DMS53 treated with DMSO at 0.1 percent for 48 hours (cell line): Measurements from ENCODE around the gene JMJD8.
A peak's percentile ranks its signal among the peaks of the same experiment; 100 is the strongest.

Experiments
- DNase-seq: peaks from one replicate; lab custom pipeline; 2025; ENCODE audit not compliant: unreplicated experiment; lab: John Stamatoyannopoulos, UW

Gene JMJD8

DNA sequence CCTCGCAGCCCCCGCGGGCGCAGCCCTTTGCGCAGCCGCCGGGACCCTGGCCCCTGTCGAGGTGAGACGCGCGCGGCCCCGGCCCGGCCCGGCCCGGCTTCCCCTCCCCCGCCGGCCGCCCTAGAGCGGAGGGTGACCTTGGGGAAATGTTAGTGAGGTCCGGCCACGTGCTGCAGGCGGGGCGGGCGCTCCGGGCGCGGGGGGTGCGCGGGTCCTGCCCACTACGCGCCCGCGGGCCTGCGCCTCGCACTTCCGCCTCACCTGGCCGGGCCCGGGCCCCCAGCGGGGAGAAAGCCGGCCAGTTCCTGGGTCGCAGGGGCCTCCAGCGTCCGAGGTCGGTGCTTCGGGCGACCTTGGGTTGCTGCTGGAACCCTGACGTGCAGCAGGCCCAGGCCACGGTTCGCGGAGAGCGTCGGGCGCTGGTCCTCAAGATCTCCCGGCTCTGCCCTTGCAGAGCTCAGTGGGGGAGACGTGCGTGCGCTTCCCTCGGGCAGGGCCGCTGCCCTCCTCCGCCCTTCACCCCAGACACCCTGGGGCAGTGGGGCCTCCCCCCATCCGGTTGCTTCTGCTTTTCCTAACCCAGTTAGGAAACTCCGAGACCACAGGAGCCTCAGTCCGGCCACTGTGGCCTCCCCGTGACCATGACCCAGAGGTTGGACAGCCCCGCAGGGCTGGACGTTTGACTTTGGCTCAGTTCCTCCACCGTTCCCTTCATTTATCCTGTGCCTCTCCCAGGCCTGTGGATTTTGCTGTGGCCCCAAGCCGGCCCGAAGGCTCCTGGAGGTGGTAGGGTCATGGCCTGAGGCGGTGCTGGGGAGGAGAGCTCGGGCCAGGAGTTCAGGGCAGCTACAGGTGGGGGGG is 41.7 kb downstream of the JMJD8 start:
- DNase-seq: peak; percentile 40

- peak; percentile 44 for DNase-seq
Measured at GRCh38 chr16:641326-642188, 42.6 kb downstream of the JMJD8 start, which contains the start of gene MCRIP2. Gene MCRIP2, plus strand, starts transcription at chr16:641828. Its CDS starts 164 bp downstream, at chr16:641992.

DNA sequence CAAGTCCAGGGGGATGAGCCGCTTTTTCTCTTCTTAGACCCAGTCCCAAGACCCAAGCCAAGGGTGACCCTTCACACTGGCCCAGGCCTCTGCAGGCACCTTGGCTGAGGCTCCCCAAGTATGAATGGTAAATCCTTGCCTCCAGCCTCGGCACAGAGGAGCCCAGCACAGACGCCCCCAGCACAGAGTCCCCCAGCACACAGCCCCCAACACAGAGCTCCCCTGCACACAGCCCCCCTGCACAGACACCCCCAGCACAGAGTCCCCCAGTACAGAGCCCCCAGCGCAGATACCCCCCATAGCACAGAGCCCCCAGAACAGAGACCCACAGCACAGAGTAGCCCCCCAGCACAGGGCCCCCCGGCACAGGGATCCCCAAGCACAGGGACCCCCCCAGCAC is 43.5 kb downstream of the JMJD8 start:
- DNase-seq: no peak

DNA sequence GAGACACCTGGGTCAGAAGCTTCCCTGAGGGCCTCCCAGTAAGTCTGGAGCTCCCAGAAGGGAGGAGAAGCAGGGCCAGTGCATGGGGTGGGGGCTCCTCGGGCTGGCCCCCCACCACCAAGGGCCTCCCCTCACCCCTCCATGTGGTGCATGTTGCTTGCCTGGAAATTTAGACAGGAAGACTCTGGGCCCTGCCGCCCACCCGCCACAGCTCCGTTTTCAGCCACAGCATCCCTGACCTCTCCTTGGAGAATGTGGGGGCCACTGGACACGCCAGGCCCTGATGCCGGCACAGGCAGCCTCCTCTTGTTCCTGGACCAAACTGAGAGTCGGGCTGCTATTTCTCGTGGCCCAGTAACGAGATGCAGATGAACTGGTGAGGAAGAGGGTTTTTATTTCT is 45.3 kb downstream of the JMJD8 start:
- no peak for DNase-seq

GRCh38 chr16:638034-638543 is 46.0 kb downstream of the JMJD8 start:
- DNase-seq: no peak

GRCh38 chr16:637081-638018 is 46.8 kb downstream of the JMJD8 start:
- DNase-seq: no peak

GRCh38 chr16:636206-637080 is 47.7 kb downstream of the JMJD8 start, which contains the start of gene METTL26:
Gene METTL26, minus strand, starts transcription at chr16:636305. Its CDS starts 15 bp downstream, at chr16:636290.
- DNase-seq: peak; percentile 78

DNA sequence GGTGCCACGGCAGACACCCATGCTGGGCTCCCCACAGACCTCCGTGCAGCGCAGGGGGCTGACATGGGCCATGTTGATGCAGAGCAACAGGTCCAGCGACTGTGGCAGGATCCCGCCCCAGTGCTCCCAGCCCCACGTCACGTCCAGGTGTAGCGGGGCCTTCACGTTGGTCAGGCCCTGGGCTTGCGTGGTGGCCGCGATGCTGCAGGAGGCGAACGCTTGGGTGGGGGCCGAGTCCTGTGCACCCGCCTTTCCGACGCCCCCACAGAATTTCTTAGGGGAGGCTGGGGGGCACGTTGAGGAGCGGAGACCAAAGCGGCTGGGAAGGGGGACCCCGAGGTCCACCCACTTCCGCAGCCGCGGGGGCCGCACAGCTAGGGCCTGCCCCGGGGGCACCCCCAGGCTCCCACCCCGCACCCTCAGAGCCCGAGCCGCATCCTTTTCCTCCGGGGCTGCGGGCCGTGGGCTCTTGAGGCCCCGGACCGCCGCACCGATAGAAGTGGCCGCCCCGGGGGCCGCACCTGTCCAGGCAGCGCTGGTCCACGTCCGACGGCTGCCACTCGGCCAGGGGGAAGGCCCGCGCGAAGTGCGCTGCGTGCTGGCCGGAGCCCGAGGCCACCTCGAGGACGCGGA is 48.4 kb downstream of the JMJD8 start:
- DNase-seq: no peak

GRCh38 chr16:634996-635395 is 49.1 kb downstream of the JMJD8 start:
- no peak for DNase-seq

DNA sequence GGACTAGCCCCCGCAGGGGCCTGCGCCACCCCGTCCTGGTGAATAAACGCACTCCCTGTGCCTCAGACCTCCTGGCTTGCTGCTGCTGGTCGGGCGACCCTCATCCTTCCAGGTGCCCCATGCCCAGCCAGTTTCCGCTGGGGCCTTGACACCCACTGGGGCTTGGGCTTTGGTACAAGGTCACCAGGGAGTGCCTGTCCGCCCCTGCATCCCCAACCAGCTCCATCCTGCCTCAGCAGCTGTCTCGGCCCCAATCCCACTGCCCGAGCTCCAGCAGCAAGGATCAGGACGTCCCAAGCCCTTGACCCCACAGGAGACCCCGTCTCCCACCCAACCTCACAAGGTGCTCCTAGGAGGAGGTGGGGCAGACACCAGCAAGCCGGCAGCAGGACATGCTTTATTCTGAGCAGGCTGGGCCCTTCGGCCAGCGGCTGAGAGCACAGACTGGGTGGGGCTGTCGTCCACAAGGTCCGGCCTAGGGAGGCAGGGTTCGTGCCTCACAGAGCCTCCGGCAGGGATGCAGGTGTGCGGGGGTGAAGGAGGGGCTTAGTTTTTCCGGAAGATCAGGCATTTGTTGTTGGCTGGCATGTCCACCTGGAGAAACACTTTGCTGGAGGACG is 50.0 kb downstream of the JMJD8 start:
- no peak for DNase-seq

DNA sequence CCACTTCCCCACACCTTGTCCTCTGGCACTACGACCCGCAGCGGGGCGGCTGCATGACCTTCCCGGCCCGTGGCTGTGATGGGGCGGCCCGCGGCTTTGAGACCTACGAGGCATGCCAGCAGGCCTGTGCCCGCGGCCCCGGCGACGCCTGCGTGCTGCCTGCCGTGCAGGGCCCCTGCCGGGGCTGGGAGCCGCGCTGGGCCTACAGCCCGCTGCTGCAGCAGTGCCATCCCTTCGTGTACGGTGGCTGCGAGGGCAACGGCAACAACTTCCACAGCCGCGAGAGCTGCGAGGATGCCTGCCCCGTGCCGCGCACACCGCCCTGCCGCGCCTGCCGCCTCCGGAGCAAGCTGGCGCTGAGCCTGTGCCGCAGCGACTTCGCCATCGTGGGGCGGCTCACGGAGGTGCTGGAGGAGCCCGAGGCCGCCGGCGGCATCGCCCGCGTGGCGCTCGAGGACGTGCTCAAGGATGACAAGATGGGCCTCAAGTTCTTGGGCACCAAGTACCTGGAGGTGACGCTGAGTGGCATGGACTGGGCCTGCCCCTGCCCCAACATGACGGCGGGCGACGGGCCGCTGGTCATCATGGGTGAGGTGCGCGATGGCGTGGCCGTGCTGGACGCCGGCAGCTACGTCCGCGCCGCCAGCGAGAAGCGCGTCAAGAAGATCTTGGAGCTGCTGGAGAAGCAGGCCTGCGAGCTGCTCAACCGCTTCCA is 50.6 kb downstream of the JMJD8 start:
- DNase-seq: no peak

- no peak for DNase-seq
Measured at GRCh38 chr16:632486-633335, 51.4 kb downstream of the JMJD8 start.

DNA sequence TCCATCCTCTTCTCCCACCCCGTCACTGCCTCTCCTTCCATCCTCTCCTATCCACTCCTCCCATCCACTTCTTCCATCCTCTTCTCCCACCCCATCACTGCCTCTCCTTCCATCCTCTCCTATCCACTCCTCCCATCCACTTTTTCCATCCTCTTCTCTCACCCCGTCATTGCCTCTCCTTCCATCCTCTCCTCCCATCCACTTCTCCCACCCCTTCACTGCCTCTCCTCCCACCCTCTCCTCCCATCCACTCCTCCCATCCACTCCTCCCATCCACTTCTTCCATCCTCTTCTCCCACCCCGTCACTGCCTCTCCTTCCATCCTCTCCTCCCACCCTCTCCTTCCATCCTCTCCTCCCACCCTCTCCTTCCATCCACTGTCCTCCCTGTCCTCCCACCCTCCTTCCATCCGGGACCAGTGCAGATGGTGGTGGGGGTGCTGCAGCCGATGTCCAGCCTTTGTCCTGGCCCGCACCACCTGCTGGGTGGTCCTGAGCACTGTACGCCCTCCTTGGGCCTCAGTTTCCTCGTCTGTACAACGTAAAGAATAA is 52.3 kb downstream of the JMJD8 start:
- no peak for DNase-seq
